ENCODE results near the gene IGSF3. TPM values are rescaled to one million over a fixed set of nuclear protein-coding genes. Genes with fewer than 3 reads are reported as not detected.

The IGSF3 gene
- total RNA-seq, 1 donor from 2014 or later, result 7.2 TPM

GRCh38 chr1:116558571-116558970 is 109.0 kb downstream of the IGSF3 start:
- Mint-ChIP-seq H3K4me3 (peak overlapping the region; percentile 79), H3K27ac (peak overlapping the region; percentile 99), H3K4me1 (peaks cover 88% of the 10 kb centered on the region), H3K9me3 (peaks cover 6% of the 10 kb centered on the region), H3K36me3 (ENCODE audit: low read depth) (peaks cover 64% of the 10 kb centered on the region), H3K27me3 (no peaks in the 10 kb centered on the region)
- DNase-seq (no peak), ATAC-seq (ENCODE audit: low read depth) (no peak)
- ChIA-PET POLR2A (interaction anchor here (1.6 to 7.2 kb wide), 6 partner anchors 12 to 183 kb away, joined by 5 to 257 read pairs (median 50); partner anchors contain the start of gene CD58), CTCF (interaction anchor here (1.5 to 3.4 kb wide), 3 partner anchors 10 to 16 kb away, joined by 4 to 10 read pairs (median 5); partner anchors contain the start of gene CD58)
- TF ChIP-seq CTCF (IDR thresholded peaks at IDR 0.05), result no peak
- intact Hi-C loops (cut with micrococcal nuclease), result loop anchor here (1.0 to 10.0 kb wide), 7 partner anchors 12 to 1104 kb away; partner anchors contain the start of gene TENT5C

GRCh38 chr1:116558140-116558549 is 109.4 kb downstream of the IGSF3 start:
- peaks cover 6% of the 10 kb centered on the region for H3K9me3 Mint-ChIP-seq
- H3K4me1 Mint-ChIP-seq, result peaks cover 88% of the 10 kb centered on the region
- intact Hi-C loops (cut with micrococcal nuclease), result loop anchor here (1.0 to 10.0 kb wide), 7 partner anchors 12 to 1104 kb away; partner anchors contain the start of gene TENT5C
- peak overlapping the region; percentile 99 for H3K27ac Mint-ChIP-seq
- ATAC-seq (ENCODE audit: low read depth) (peak; percentile 72), DNase-seq (no peak)
- CTCF ChIA-PET, result interaction anchor here (1.5 to 3.4 kb wide), 3 partner anchors 11 to 16 kb away, joined by 4 to 10 read pairs (median 5); partner anchors contain the start of gene CD58
- POLR2A ChIA-PET, result interaction anchor here (0.7 to 7.2 kb wide), 9 partner anchors 12 to 504 kb away, joined by 3 to 257 read pairs (median 21); partner anchors contain the start of genes ATP1A1 and CD58
- TF ChIP-seq CTCF (IDR thresholded peaks at IDR 0.05), result no peak
- H3K36me3 Mint-ChIP-seq (ENCODE audit: low read depth), result peaks cover 64% of the 10 kb centered on the region
- no peaks in the 10 kb centered on the region for H3K27me3 Mint-ChIP-seq
- peak overlapping the region; percentile 79 for H3K4me3 Mint-ChIP-seq

- TF ChIP-seq CTCF (IDR thresholded peaks at IDR 0.05), result no peak
- DNase-seq (no peak), ATAC-seq (ENCODE audit: low read depth) (no peak)
- ChIA-PET CTCF (interaction anchor here (0.6 to 3.4 kb wide), 11 partner anchors 11 to 418 kb away, joined by 3 to 10 read pairs (median 6); partner anchors contain the start of gene CD58), POLR2A (interaction anchor here (0.7 to 7.2 kb wide), 18 partner anchors 11 to 1101 kb away, joined by 3 to 257 read pairs (median 4); partner anchors contain the start of genes ATP1A1, CD58, MAN1A2 and TTF2)
- peaks cover 88% of the 10 kb centered on the region for H3K4me1 Mint-ChIP-seq
- peak overlapping the region; percentile 79 for H3K4me3 Mint-ChIP-seq
- peaks cover 58% of the 10 kb centered on the region for H3K36me3 Mint-ChIP-seq (ENCODE audit: low read depth)
- H3K27ac Mint-ChIP-seq, result peak overlapping the region; percentile 99
- no peaks in the 10 kb centered on the region for H3K27me3 Mint-ChIP-seq
- intact Hi-C loops (cut with micrococcal nuclease), result loop anchor here (5.0 to 10.0 kb wide), 3 partner anchors 180 to 1105 kb away; partner anchors contain the start of gene TENT5C
- peaks cover 1% of the 10 kb centered on the region for H3K9me3 Mint-ChIP-seq
These were observed 110.1 kb downstream of the IGSF3 start for GRCh38 chr1:116557323-116557878.

GRCh38 chr1:116556289-116557006 is 111.1 kb downstream of the IGSF3 start:
- Mint-ChIP-seq H3K4me1 (peaks cover 90% of the 10 kb centered on the region), H3K27me3 (no peaks in the 10 kb centered on the region), H3K36me3 (ENCODE audit: low read depth) (peaks cover 56% of the 10 kb centered on the region), H3K4me3 (peak overlapping the region; percentile 65), H3K9me3 (no peaks in the 10 kb centered on the region), H3K27ac (peak overlapping the region; percentile 99)
- TF ChIP-seq CTCF (IDR thresholded peaks at IDR 0.05), result no peak
- ChIA-PET CTCF (interaction anchor here (0.6 to 3.4 kb wide), 11 partner anchors 12 to 417 kb away, joined by 3 to 10 read pairs (median 6); partner anchors contain the start of gene CD58), POLR2A (interaction anchor here (0.7 to 7.2 kb wide), 16 partner anchors 10 to 1102 kb away, joined by 3 to 257 read pairs (median 4); partner anchors contain the start of genes ATP1A1, CD58, MAN1A2 and TTF2)
- ATAC-seq (ENCODE audit: low read depth) (peak; percentile 76), DNase-seq (no peak)
- intact Hi-C loops (cut with micrococcal nuclease), result loop anchor here (5.0 to 10.0 kb wide), 3 partner anchors 179 to 1106 kb away; partner anchors contain the start of gene TENT5C

Measured in activated B cell treated with CpG ODN at 0.5 μM for 24 hours (primary cell).